PC-3 (cell line): ENCODE results near the gene MRPS27.

Experiments used
- EZH2 ChIP-seq: fragments of 300-600 bp; sonication (generic); IDR thresholded peaks from one replicate; pipeline ENCODE4 v1.6.1; 2017; ENCODE audit warnings: antibody characterized with exemption, mild to moderate bottlenecking, low read length; ENCODE audit not compliant: unreplicated experiment
- EZH2phosphoT487 ChIP-seq: fragments of 300-600 bp; sonication (generic); IDR thresholded peaks from 2 replicates; pipeline ENCODE4 v1.6.1; 2018; ENCODE audit warnings: mild to moderate bottlenecking, antibody characterized with exemption, low read length, borderline replicate concordance
- TF ChIP-seq, protein P1 (sequence below): fragments of 300-600 bp; sonication (generic); conservative IDR thresholded peaks from 2 replicates; pipeline ENCODE4 v1.5.1; 2017; ENCODE audit warnings: antibody characterized with exemption, low read depth, mild to moderate bottlenecking, low read length

DNA sequence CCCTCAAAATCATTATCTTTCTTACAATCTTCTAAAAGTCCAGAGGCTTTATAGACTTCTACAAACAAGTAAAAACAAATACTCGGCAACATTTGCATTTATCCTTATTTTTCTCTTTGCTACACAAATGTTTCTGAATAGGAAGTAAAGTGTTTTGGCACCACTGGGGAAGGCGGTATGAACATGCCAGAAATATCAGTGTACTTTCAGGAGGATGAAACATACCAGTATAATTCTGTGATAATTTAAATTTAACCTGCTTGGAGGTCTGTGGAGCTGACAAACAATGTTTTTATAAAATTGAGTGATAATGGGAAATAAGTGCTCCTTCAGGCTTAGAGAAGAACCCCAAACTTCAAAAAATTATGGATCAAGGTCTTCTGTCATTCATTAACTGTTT lies 51.8 kb downstream of the MRPS27 start:
- TF ChIP-seq, protein P1, sequence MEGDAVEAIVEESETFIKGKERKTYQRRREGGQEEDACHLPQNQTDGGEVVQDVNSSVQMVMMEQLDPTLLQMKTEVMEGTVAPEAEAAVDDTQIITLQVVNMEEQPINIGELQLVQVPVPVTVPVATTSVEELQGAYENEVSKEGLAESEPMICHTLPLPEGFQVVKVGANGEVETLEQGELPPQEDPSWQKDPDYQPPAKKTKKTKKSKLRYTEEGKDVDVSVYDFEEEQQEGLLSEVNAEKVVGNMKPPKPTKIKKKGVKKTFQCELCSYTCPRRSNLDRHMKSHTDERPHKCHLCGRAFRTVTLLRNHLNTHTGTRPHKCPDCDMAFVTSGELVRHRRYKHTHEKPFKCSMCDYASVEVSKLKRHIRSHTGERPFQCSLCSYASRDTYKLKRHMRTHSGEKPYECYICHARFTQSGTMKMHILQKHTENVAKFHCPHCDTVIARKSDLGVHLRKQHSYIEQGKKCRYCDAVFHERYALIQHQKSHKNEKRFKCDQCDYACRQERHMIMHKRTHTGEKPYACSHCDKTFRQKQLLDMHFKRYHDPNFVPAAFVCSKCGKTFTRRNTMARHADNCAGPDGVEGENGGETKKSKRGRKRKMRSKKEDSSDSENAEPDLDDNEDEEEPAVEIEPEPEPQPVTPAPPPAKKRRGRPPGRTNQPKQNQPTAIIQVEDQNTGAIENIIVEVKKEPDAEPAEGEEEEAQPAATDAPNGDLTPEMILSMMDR: no peak
- TF ChIP-seq EZH2phosphoT487 (no peak), EZH2 (no peak)
